H9 (cell line): ENCODE results near the gene ASB4. TPM values are rescaled to one million over a fixed set of nuclear protein-coding genes. Genes with fewer than 3 reads are reported as not detected.

Experiments used
- DNase-seq: peaks from one replicate; pipeline ENCODE4 v3.0.0-alpha.2; 2017
- H2AFZ ChIP-seq: one replicate; pipeline ENCODE4 v1.6.1; 2013; ENCODE audit warnings: mild to moderate bottlenecking, low read length, control low read depth, moderate library complexity
- H2AK5ac ChIP-seq: 2 replicates; pipeline ENCODE4 v1.6.1; 2013; ENCODE audit warnings: low read length, control low read depth, mixed read lengths; ENCODE audit not compliant: insufficient read length
- H2BK120ac ChIP-seq: one replicate; pipeline ENCODE4 v1.6.1; 2013; ENCODE audit warnings: low read depth, mild to moderate bottlenecking, low read length, control low read depth, inconsistent platforms; ENCODE audit not compliant: poor library complexity, severe bottlenecking
- H2BK12ac ChIP-seq: 2 replicates; pipeline ENCODE4 v1.6.1; 2013; ENCODE audit warnings: low read length, control low read depth, mixed read lengths, low read depth; ENCODE audit not compliant: insufficient read length
- H2BK15ac ChIP-seq: 2 replicates; pipeline ENCODE4 v1.6.1; 2013; ENCODE audit warnings: low read depth, low read length, control low read depth
- H2BK20ac ChIP-seq: one replicate; pipeline ENCODE4 v1.6.1; 2013; ENCODE audit warnings: low read depth, mild to moderate bottlenecking, low read length, control low read depth, inconsistent platforms; ENCODE audit not compliant: poor library complexity, severe bottlenecking
- H2BK5ac ChIP-seq: 2 replicates; pipeline ENCODE4 v1.6.1; 2013; ENCODE audit warnings: low read length, control low read depth, mixed read lengths; ENCODE audit not compliant: insufficient read length
- H3K14ac ChIP-seq: 2 replicates; pipeline ENCODE4 v1.6.1; 2013; ENCODE audit warnings: low read length, control low read depth; ENCODE audit not compliant: insufficient read depth
- H3K18ac ChIP-seq: 2 replicates; pipeline ENCODE4 v1.6.1; 2013; ENCODE audit warnings: low read depth, mild to moderate bottlenecking, mixed read lengths, low read length, control low read depth; ENCODE audit not compliant: insufficient read length
- H3K23ac ChIP-seq: 2 replicates; pipeline ENCODE4 v1.6.1; 2013; ENCODE audit warnings: low read length, control low read depth, mixed read lengths, low read depth; ENCODE audit not compliant: insufficient read length
- H3K23me2 ChIP-seq: 2 replicates; pipeline ENCODE4 v1.6.1; 2013; ENCODE audit warnings: low read depth, mild to moderate bottlenecking, mixed read lengths, low read length, control low read depth; ENCODE audit not compliant: insufficient read length, poor library complexity, severe bottlenecking
- H3K27ac ChIP-seq: 2 replicates; pipeline ENCODE4 v1.5.1; 2013; ENCODE audit warnings: low read length, control low read depth, mixed read lengths, low read depth; ENCODE audit not compliant: insufficient read length
- H3K27me3 ChIP-seq: 2 replicates; pipeline ENCODE4 v1.6.1; 2013; ENCODE audit warnings: low read length, control low read depth, inconsistent platforms; ENCODE audit not compliant: insufficient read depth
- H3K4ac ChIP-seq: 2 replicates; pipeline ENCODE4 v1.6.1; 2013; ENCODE audit warnings: low read depth, mild to moderate bottlenecking, control low read depth, inconsistent platforms, low read length, moderate library complexity
- H3K4me1 ChIP-seq: 2 replicates; pipeline ENCODE4 v1.6.1; 2013; ENCODE audit warnings: low read length, control low read depth, inconsistent platforms; ENCODE audit not compliant: insufficient read depth
- H3K4me2 ChIP-seq: 2 replicates; pipeline ENCODE4 v1.6.1; 2013; ENCODE audit warnings: low read length, control low read depth, mixed read lengths; ENCODE audit not compliant: insufficient read length, insufficient read depth
- H3K56ac ChIP-seq: 2 replicates; pipeline ENCODE4 v1.6.1; 2013; ENCODE audit warnings: low read depth, mild to moderate bottlenecking, mixed read lengths, low read length, control low read depth; ENCODE audit not compliant: insufficient read length
- H3K79me1 ChIP-seq: 2 replicates; pipeline ENCODE4 v1.6.1; 2013; ENCODE audit warnings: low read depth, mild to moderate bottlenecking, moderate library complexity, low read length, control low read depth, inconsistent platforms; ENCODE audit not compliant: insufficient read depth, poor library complexity, severe bottlenecking
- H3K79me2 ChIP-seq: 2 replicates; pipeline ENCODE4 v1.6.1; 2013; ENCODE audit warnings: low read length, control low read depth, inconsistent platforms; ENCODE audit not compliant: insufficient read depth
- H3K9ac ChIP-seq: 2 replicates; pipeline ENCODE4 v1.6.1; 2013; ENCODE audit warnings: low read length, control low read depth, mixed read lengths; ENCODE audit not compliant: insufficient read length; ENCODE audit errors: extremely low read depth
- H3K9me3 ChIP-seq: one replicate; pipeline ENCODE4 v1.6.1; 2013; ENCODE audit warnings: low read depth, low read length, inconsistent platforms; ENCODE audit not compliant: control insufficient read depth
- H3T11ph ChIP-seq: one replicate; pipeline ENCODE4 v1.6.1; 2013; ENCODE audit warnings: mild to moderate bottlenecking, low read length, control low read depth, inconsistent platforms
- H4K20me1 ChIP-seq: one replicate; pipeline ENCODE4 v1.6.1; 2013; ENCODE audit not compliant: control insufficient read depth, insufficient read length, insufficient read depth
- H4K5ac ChIP-seq: 2 replicates; pipeline ENCODE4 v1.6.1; 2013; ENCODE audit warnings: low read depth, mild to moderate bottlenecking, mixed read lengths, low read length, control low read depth; ENCODE audit not compliant: insufficient read length
- H4K8ac ChIP-seq: replicated peaks from 2 replicates; pipeline ENCODE4 v1.6.1; 2013; ENCODE audit warnings: low read length, control low read depth, mixed read lengths, low read depth; ENCODE audit not compliant: insufficient read length
- H4K91ac ChIP-seq: 2 replicates; pipeline ENCODE4 v1.6.1; 2013; ENCODE audit warnings: low read depth, mild to moderate bottlenecking, moderate library complexity, mixed read lengths, low read length, control low read depth; ENCODE audit not compliant: insufficient read length
- H3K27ac Mint-ChIP-seq, 3 experiments: 2 replicates in 2 of 3; 3 replicates in 1 of 3; pipeline ENCODE4 v1.8.0; 2020 to 2021; ENCODE audit warnings: mixed read lengths in 3 of 3, mild to moderate bottlenecking in 1 of 3, moderate library complexity in 1 of 3
- H3K27me3 Mint-ChIP-seq: 2 replicates; pipeline ENCODE4 v1.8.0; 2021; ENCODE audit warnings: low read depth, mild to moderate bottlenecking, moderate library complexity, mixed read lengths
- H3K36me3 Mint-ChIP-seq, 3 experiments: 2 replicates in 2 of 3; 3 replicates in 1 of 3; pipeline ENCODE4 v1.8.0; 2020 to 2021; ENCODE audit warnings: low read depth in 3 of 3, mixed read lengths in 3 of 3; ENCODE audit not compliant: insufficient read depth in 1 of 3
- H3K4me1 Mint-ChIP-seq, 2 experiments: 2 replicates each; pipeline ENCODE4 v1.8.0; 2020; ENCODE audit warnings: mixed read lengths in 2 of 2
- H3K4me3 Mint-ChIP-seq, 2 experiments: 2 replicates in 1 of 2; 3 replicates in 1 of 2; pipeline ENCODE4 v1.8.0; 2020 to 2021; ENCODE audit warnings: mild to moderate bottlenecking in 2 of 2, mixed read lengths in 2 of 2, moderate library complexity in 1 of 2
- H3K9me3 Mint-ChIP-seq, 2 experiments: 2 replicates in 1 of 2; 3 replicates in 1 of 2; pipeline ENCODE4 v1.8.0; 2020; ENCODE audit warnings: mild to moderate bottlenecking in 2 of 2, mixed read lengths in 2 of 2, moderate library complexity in 1 of 2
- WGBS: extraction: QIAGEN DNeasy Blood & Tissue Kit; methylation state at CpG from one replicate; pipeline ENCODE4 v1.1.7; 2013; ENCODE audit warnings: missing lambda C conversion rate, low lambda C conversion rate, mixed read lengths; ENCODE audit not compliant: insufficient read length; ENCODE audit errors: extremely low coverage; 5-methylcytosine and 5-hydroxymethylcytosine counted together
- total RNA-seq: library from RNA; stranded (reverse); gene quantifications from 2 replicates; pipeline ENCODE4 v1.2.1, GENCODE V29; 2021
- TF ChIP-seq, protein P1 (sequence below): fragments of 200-600 bp; sonication (generic); conservative IDR thresholded peaks from 3 replicates; pipeline ENCODE4 v1.8.0; 2021; ENCODE audit warnings: antibody characterized with exemption, mild to moderate bottlenecking

ASB4 gene
- total RNA-seq, 1 experiment from 2014 or later, result not detected

DNA sequence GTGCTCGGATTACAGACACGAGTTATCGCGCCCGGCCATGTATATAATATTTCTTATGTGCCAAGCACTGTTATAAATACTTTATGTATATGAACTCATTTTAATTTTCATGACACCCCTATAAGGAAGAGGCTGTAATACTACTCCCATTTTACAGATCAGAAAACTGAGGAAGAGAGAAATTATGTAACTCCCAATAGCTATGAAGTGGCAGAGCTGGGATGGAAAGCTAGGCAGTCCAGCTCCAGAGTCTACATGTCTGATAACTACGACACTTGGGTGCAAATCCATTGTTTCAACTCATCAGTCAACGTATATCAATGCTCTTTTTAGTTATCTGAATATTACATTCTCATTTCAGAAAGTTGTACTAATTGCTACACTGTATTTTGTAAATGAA lies 93.6 kb downstream of the ASB4 start:
- H3K18ac ChIP-seq, result no peak overlapping the region
- H3K56ac ChIP-seq, result no peak overlapping the region
- no peak overlapping the region for H2AFZ ChIP-seq
- no peak overlapping the region for H2BK15ac ChIP-seq
- H2AK5ac ChIP-seq, result no peak overlapping the region
- H3K14ac ChIP-seq, result no peak overlapping the region
- H3K27ac Mint-ChIP-seq, result no peak overlapping the region
- H3K27me3 ChIP-seq, result no peaks in the 10 kb centered on the region
- H4K8ac ChIP-seq, result no peak overlapping the region
- H3K4ac ChIP-seq, result no peak overlapping the region
- no peak overlapping the region for H3T11ph ChIP-seq
- H3K9me3 ChIP-seq, result no peaks in the 10 kb centered on the region
- H3K27me3 Mint-ChIP-seq, result no peaks in the 10 kb centered on the region; the same call in 1 of the 2 replicates
- H2BK120ac ChIP-seq, result no peak overlapping the region
- H3K9me3 Mint-ChIP-seq, result peaks cover 0 to 2% of the 10 kb centered on the region in 2 experiments; a peak in 2 of 5 replicates
- TF ChIP-seq, protein P1, sequence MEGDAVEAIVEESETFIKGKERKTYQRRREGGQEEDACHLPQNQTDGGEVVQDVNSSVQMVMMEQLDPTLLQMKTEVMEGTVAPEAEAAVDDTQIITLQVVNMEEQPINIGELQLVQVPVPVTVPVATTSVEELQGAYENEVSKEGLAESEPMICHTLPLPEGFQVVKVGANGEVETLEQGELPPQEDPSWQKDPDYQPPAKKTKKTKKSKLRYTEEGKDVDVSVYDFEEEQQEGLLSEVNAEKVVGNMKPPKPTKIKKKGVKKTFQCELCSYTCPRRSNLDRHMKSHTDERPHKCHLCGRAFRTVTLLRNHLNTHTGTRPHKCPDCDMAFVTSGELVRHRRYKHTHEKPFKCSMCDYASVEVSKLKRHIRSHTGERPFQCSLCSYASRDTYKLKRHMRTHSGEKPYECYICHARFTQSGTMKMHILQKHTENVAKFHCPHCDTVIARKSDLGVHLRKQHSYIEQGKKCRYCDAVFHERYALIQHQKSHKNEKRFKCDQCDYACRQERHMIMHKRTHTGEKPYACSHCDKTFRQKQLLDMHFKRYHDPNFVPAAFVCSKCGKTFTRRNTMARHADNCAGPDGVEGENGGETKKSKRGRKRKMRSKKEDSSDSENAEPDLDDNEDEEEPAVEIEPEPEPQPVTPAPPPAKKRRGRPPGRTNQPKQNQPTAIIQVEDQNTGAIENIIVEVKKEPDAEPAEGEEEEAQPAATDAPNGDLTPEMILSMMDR, result no peak
- no peak overlapping the region for H2BK5ac ChIP-seq
- no peaks in the 10 kb centered on the region; a peak in 1 of 7 replicates for H3K36me3 Mint-ChIP-seq
- no peak overlapping the region for H4K5ac ChIP-seq
- H4K20me1 ChIP-seq, result no peaks in the 10 kb centered on the region
- H3K4me3 Mint-ChIP-seq, result no peak overlapping the region
- H3K9ac ChIP-seq, result no peak overlapping the region
- H3K23ac ChIP-seq, result no peak overlapping the region
- no peak overlapping the region for H2BK20ac ChIP-seq
- no peak overlapping the region for H2BK12ac ChIP-seq
- DNase-seq, result no peak
- no peak overlapping the region for H3K27ac ChIP-seq
- H3K79me1 ChIP-seq, result no peaks in the 10 kb centered on the region
- H3K4me1 ChIP-seq, result no peaks in the 10 kb centered on the region
- peaks cover 0 to 5% of the 10 kb centered on the region in 2 experiments; a peak in 2 of 4 replicates for H3K4me1 Mint-ChIP-seq
- H3K4me2 ChIP-seq, result no peak overlapping the region
- WGBS, result no CpG with 5 or more reads among the region's 7 CpGs
- H4K91ac ChIP-seq, result no peak overlapping the region
- no peaks in the 10 kb centered on the region for H3K23me2 ChIP-seq
- no peaks in the 10 kb centered on the region for H3K79me2 ChIP-seq
